Stomach (tissue), 9 donors: Measurements from ENCODE around the gene NECAB3. TPM values are rescaled to one million over a fixed set of nuclear protein-coding genes. Genes with fewer than 3 reads are reported as not detected.

Experiments used
- DNase-seq, 2 donors: peaks; one replicate each; pipeline versions ENCODE4 v3.0.0 to v3.0.0-alpha.2; 2013 to 2019
- H3K27ac ChIP-seq, 5 donors: fragments of 200-600 bp in 4 of 5; sonication (generic) in 4 of 5; one replicate each; pipeline ENCODE4 v1.5.1; 2013 to 2019; ENCODE audit warnings: mild to moderate bottlenecking in 1 of 5, moderate library complexity in 1 of 5
- H3K27me3 ChIP-seq, 3 donors: fragments of 200-600 bp; sonication (generic); one replicate each; pipeline ENCODE4 v1.5.1; 2017 to 2019; ENCODE audit warnings: mixed run types in 1 of 3
- H3K36me3 ChIP-seq, 4 donors: fragments of 200-600 bp; sonication (generic); 1 replicate in 3 of 4; 2 replicates in 1 of 4; pipeline ENCODE4 v1.5.1; 2016 to 2019
- H3K4me1 ChIP-seq, 4 donors: fragments of 200-600 bp; sonication (generic); one replicate each; pipeline ENCODE4 v1.5.1; 2016 to 2019
- H3K4me3 ChIP-seq, 4 donors: fragments of 200-600 bp; sonication (generic) in 3 of 4; one replicate each; pipeline ENCODE4 v1.5.1; 2016 to 2019; ENCODE audit warnings: mild to moderate bottlenecking in 1 of 4
- H3K9me3 ChIP-seq, 4 donors: fragments of 200-600 bp; sonication (generic); one replicate each; pipeline ENCODE4 v1.5.1; 2016 to 2019
- EP300 ChIP-seq: sonication (generic); formaldehyde crosslinking; IDR thresholded peaks from one replicate; pipeline ENCODE4 v1.6.1; 2017; ENCODE audit warnings: antibody characterized with exemption
- POLR2A ChIP-seq, 4 donors: fragments of 450-650 bp; IDR thresholded peaks; one replicate each; pipeline ENCODE4 v1.6.1; 2016; ENCODE audit warnings: antibody characterized with exemption in 4 of 4, control low read depth in 2 of 4, mild to moderate bottlenecking in 1 of 4, moderate library complexity in 1 of 4
- POLR2AphosphoS5 ChIP-seq, 3 donors: sonication (generic); formaldehyde crosslinking; IDR thresholded peaks; one replicate each; pipeline ENCODE4 v1.6.1; 2016; ENCODE audit warnings: antibody characterized with exemption in 3 of 3
- WGBS, 5 donors: extraction: QIAGEN DNeasy Blood & Tissue Kit in 3 of 5; methylation state at CpG; one replicate each; pipeline versions ENCODE4 v1.1.5 to v1.1.7; 2013 to 2018; 5-methylcytosine and 5-hydroxymethylcytosine counted together
- intact Hi-C: fragments of 100-400 bp; cut with DNase I; formaldehyde crosslinking; loops from one replicate; pipeline ENCODE4 v1.15.1; 2023; ENCODE audit warnings: low total_unique reads
- polyA plus RNA-seq, 3 donors: library from polyadenylated mRNA; stranded (reverse); fragments of 200-250 nt; gene quantifications; one replicate each; pipeline ENCODE4 v1.2.3, GENCODE V29; 2013
- total RNA-seq, 5 donors: library from RNA; depleted of rRNA; stranded (reverse); fragments of >200 nt; gene quantifications; one replicate each; pipeline versions ENCODE4 v1.1.0 to v1.2.3, GENCODE V29; 2014 to 2016
- TF ChIP-seq, protein P1 (sequence below), 7 experiments: fragments of 450-650 bp in 4 of 7; fragments of 200-600 bp in 3 of 7; sonication (generic) in 3 of 7; IDR thresholded peaks; one replicate each; pipeline ENCODE4 v1.5.1; 2016 to 2019; ENCODE audit warnings: antibody characterized with exemption in 7 of 7, control low read depth in 2 of 7, mild to moderate bottlenecking in 1 of 7
- donor health status: healthy with polysubstance abuse.
- donor health status: Bipolar disorder and iron deficiency.
- donor health status: healthy.

The NECAB3 gene
- total and polyA plus RNA-seq, 8 donors, result 28.1 to 335 (median 68.9) TPM

DNA sequence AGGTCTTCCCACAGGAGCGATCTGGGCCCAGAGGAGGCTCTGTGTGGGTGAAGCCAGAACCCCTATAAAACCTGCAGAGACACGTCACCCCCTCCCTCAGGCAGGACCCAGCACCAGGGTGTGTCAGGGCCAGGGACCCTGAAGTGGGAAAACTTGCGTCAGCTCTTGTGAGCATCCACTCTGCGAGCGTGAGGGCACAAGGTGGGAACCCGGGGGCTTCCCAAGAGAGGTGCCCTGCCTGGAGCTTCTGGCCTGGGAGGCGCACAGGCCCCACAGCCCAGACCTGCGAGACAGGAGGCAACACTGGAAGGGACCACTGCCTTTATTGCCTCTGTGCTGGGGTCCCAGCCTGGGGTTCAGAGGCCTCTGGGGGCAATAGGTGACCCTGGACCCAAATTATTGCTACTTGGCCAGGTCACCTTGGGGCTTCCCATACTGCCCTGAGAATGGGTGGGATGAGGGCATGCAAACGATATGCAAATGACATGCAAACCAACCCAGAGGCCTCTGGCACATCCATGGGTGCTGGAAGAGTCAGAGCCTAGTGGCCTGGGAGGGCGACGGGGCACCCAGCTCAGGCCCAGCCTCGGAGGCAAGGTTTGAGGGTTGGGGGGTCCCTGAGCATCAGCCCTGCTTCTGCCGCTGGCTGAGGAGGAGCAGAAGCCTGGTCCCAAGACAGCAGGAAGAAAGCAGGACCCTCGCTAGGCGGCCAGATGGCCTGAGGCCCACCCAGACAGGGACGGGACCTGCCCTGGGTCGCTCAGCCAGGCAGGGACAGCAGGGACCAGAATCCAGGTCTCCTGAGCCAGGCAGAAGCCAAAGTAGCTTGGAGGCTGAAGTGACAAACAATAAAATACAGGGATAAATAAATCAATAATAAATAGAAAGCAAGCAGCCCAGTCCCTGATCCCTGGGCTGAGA, 17.2 kb downstream of the NECAB3 start:
- 93 to 96% (median 95%) methylated on average over 14 to 17 of the region's 17 CpGs for WGBS, 5 donors
- peaks cover 26 to 34% (median 31%) of the 10 kb centered on the region in 4 donors for H3K4me1 ChIP-seq
- peaks cover 27 to 48% (median 42%) of the 10 kb centered on the region in 4 donors for H3K36me3 ChIP-seq
- H3K4me3 ChIP-seq, result no peak overlapping the region
- intact Hi-C loops, result loop anchor here (5.0 kb wide), 1 partner anchor 205 kb away; no protein-coding TSS in a partner anchor
- DNase-seq, result peak in 1 of 2 donors; percentile 10
- no peaks in the 10 kb centered on the region for H3K27me3 ChIP-seq
- no peaks in the 10 kb centered on the region for H3K9me3 ChIP-seq
- H3K27ac ChIP-seq, result no peak overlapping the region
- TF ChIP-seq, protein P1, sequence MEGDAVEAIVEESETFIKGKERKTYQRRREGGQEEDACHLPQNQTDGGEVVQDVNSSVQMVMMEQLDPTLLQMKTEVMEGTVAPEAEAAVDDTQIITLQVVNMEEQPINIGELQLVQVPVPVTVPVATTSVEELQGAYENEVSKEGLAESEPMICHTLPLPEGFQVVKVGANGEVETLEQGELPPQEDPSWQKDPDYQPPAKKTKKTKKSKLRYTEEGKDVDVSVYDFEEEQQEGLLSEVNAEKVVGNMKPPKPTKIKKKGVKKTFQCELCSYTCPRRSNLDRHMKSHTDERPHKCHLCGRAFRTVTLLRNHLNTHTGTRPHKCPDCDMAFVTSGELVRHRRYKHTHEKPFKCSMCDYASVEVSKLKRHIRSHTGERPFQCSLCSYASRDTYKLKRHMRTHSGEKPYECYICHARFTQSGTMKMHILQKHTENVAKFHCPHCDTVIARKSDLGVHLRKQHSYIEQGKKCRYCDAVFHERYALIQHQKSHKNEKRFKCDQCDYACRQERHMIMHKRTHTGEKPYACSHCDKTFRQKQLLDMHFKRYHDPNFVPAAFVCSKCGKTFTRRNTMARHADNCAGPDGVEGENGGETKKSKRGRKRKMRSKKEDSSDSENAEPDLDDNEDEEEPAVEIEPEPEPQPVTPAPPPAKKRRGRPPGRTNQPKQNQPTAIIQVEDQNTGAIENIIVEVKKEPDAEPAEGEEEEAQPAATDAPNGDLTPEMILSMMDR (IDR thresholded peaks at IDR 0.05), result no peak
- TF ChIP-seq POLR2AphosphoS5 (IDR thresholded peaks at IDR 0.05), result no peak
- no peak for TF ChIP-seq EP300

DNA sequence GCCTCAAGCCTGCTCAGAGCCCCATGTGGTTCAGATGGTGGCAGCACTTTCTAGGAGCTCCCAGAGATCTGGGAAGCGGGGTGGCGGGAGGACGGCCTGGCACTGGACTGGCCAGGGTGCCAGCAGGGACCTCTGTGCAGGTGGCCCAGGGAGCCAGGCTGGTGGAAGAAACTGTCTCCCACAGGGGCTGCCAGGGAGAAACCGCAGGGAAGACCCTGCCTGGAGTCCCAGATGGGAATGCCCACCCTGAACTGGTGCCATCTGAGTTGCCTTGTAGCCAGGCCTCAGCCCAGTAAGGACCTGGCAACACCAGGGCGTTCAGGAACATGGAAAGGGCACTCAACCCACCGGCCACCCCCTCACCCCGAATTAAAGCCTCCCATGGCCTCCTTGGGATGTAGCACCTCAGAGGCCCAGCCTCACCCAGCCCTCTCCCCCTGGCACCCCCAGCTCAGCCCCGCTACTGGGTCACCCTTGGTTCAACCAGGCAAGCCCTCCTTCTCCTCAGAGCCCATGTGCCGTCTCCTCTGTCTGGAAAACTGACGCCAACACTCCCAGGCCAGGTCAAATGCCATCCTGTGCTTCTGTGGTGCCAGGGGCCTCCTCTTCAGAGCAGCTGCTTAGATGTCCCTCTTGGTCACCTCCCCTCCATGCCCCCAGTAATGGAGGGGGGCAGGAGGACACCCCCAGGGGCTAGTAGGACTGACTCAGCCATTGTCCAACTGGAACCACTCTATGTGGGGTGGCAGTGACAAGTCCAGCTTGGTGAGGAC, 18.0 kb downstream of the NECAB3 start:
- Histone ChIP-seq H3K4me3 (no peak overlapping the region), H3K27me3 (no peaks in the 10 kb centered on the region), H3K36me3 (peaks cover 27 to 48% (median 42%) of the 10 kb centered on the region in 4 donors), H3K9me3 (no peaks in the 10 kb centered on the region), H3K4me1 (peaks cover 30 to 43% (median 38%) of the 10 kb centered on the region in 4 donors), H3K27ac (no peak overlapping the region)
- TF ChIP-seq, protein P1 (IDR thresholded peaks at IDR 0.05), result no peak
- no peak for TF ChIP-seq EP300
- no peak for TF ChIP-seq POLR2A (IDR thresholded peaks at IDR 0.05)
- no peak for TF ChIP-seq POLR2AphosphoS5 (IDR thresholded peaks at IDR 0.05)
- 94 to 97% (median 95%) methylated on average over 6 to 10 of the region's 10 CpGs for WGBS, 5 donors
- peak in 1 of 2 donors; percentile 11 for DNase-seq
- intact Hi-C loops, result loop anchor here (5.0 kb wide), 1 partner anchor 204 kb away; no protein-coding TSS in a partner anchor

DNA sequence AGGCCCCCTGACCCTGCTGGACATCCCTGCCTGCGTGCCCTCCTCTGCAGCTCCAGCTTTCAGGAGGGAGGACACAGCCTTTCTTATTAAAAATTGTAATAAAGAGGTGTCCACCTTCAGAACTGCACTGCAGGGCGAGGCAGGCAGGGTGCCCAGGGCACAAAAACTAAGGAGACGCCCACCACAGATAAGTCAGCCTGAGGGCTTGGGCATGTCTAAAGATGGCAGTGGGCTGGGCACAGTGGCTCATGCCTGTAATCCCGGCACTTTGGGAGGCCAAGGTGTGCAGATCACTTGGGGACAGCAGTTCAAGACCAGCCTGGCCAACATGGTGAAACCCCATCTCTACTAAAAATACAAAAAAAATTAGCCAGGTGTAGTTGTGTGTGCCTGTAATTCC, 19.1 kb downstream of the NECAB3 start:
- intact Hi-C loops, result loop anchor here (5.0 kb wide), 1 partner anchor 203 kb away; no protein-coding TSS in a partner anchor
- WGBS, 5 donors, result 35 to 58% (median 37%) methylated on average over 4 of the region's 4 CpGs
- Histone ChIP-seq H3K4me3 (no peak overlapping the region), H3K27ac (peak overlapping the region in 3 of 5 donors; percentile 70 to 80 (median 79)), H3K36me3 (peaks cover 21 to 43% (median 39%) of the 10 kb centered on the region in 4 donors), H3K4me1 (peaks cover 33 to 46% (median 41%) of the 10 kb centered on the region in 4 donors), H3K27me3 (no peaks in the 10 kb centered on the region), H3K9me3 (no peaks in the 10 kb centered on the region)
- no peak for DNase-seq
- TF ChIP-seq POLR2AphosphoS5 (IDR thresholded peaks at IDR 0.05) (no peak), EP300 (no peak), POLR2A (IDR thresholded peaks at IDR 0.05) (no peak)
- TF ChIP-seq, protein P1 (IDR thresholded peaks at IDR 0.05), result no peak

GRCh38 chr20:33654680-33655161, 19.5 kb downstream of the NECAB3 start:
- TF ChIP-seq POLR2AphosphoS5 (IDR thresholded peaks at IDR 0.05), result no peak
- no peak for TF ChIP-seq POLR2A (IDR thresholded peaks at IDR 0.05)
- TF ChIP-seq EP300, result no peak
- TF ChIP-seq, protein P1 (IDR thresholded peaks at IDR 0.05), result no peak
- peaks cover 18 to 38% (median 34%) of the 10 kb centered on the region in 4 donors for H3K36me3 ChIP-seq
- intact Hi-C loops, result loop anchor here (5.0 kb wide), 1 partner anchor 202 kb away; no protein-coding TSS in a partner anchor
- H3K4me3 ChIP-seq, result no peak overlapping the region
- H3K4me1 ChIP-seq, result peaks cover 33 to 48% (median 43%) of the 10 kb centered on the region in 4 donors
- H3K9me3 ChIP-seq, result no peaks in the 10 kb centered on the region
- no peaks in the 10 kb centered on the region for H3K27me3 ChIP-seq
- DNase-seq, result peak in 1 of 2 donors; percentile 62
- H3K27ac ChIP-seq, result peak overlapping the region; percentile 65 to 80 (median 70)
- WGBS, 5 donors, result 50 to 67% (median 53%) methylated on average over 14 of the region's 14 CpGs
